Nucleus accumbens (tissue), 56 donors: ENCODE data around the gene PKDREJ.

Source experiments
- DNase-seq, 56 donors: peaks; one replicate each; lab custom pipeline; 2025; lab: John Stamatoyannopoulos, UW

PKDREJ gene

GRCh38 chr22:46212195-46212594, 50.9 kb downstream of the PKDREJ start:
- no peak for DNase-seq

DNA sequence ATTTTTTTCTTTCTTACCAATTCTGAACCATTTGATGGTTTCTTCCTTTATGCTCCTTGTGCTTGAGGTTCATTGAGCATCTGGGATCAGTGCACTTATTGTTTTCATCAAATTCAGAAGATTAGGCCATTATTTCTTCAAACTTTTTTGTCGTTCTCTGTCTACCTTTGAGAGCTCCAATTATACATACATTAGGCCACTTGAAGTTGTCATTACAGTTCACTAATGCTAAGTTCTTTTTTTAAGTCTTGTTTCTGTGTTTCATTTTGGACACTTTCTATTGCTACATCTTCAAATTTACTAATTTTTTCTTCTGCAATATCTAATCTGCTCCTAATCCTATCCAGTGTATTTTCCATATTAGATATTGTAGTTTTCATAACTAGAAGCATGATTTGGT, 53.9 kb downstream of the PKDREJ start:
- DNase-seq = no peak
